Smooth muscle cell (in vitro differentiated cells): ENCODE data around the gene DYNLRB1. TPM values are rescaled to one million over a fixed set of nuclear protein-coding genes. Genes with fewer than 3 reads are reported as not detected.

Source experiments
- DNase-seq: peaks from one replicate; lab custom pipeline; 2025; ENCODE audit not compliant: unreplicated experiment; lab: John Stamatoyannopoulos, UW
- H2AFZ ChIP-seq: fragments of 200-600 bp; sonication (generic); 2 replicates; pipeline ENCODE4 v1.6.0; 2016; ENCODE audit warnings: antibody characterized with exemption, low read depth, mild to moderate bottlenecking
- H3F3A ChIP-seq: fragments of 200-600 bp; sonication (generic); 2 replicates; pipeline ENCODE4 v1.6.0; 2017; ENCODE audit warnings: antibody characterized with exemption, low read depth
- H3K27ac ChIP-seq: fragments of 200-600 bp; sonication (generic); 2 replicates; pipeline ENCODE4 v1.5.1; 2016; ENCODE audit warnings: low read depth, mild to moderate bottlenecking
- H3K27me3 ChIP-seq: fragments of 200-600 bp; sonication (generic); 2 replicates; pipeline ENCODE4 v1.6.1; 2016; ENCODE audit warnings: low read depth, mild to moderate bottlenecking
- H3K36me3 ChIP-seq: fragments of 200-600 bp; sonication (generic); 2 replicates; pipeline ENCODE4 v1.5.1; 2016; ENCODE audit warnings: low read depth
- H3K4me1 ChIP-seq: fragments of 200-600 bp; sonication (generic); 2 replicates; pipeline ENCODE4 v1.5.1; 2016; ENCODE audit warnings: low read depth
- H3K4me2 ChIP-seq: fragments of 200-600 bp; sonication (generic); 2 replicates; pipeline ENCODE4 v1.6.0; 2016; ENCODE audit warnings: mild to moderate bottlenecking
- H3K4me3 ChIP-seq: fragments of 200-600 bp; sonication (generic); 2 replicates; pipeline ENCODE4 v1.5.1; 2016; ENCODE audit warnings: mild to moderate bottlenecking
- H3K79me2 ChIP-seq: fragments of 200-600 bp; sonication (generic); 2 replicates; pipeline ENCODE4 v1.6.0; 2016; ENCODE audit warnings: low read depth, mild to moderate bottlenecking
- H3K9ac ChIP-seq: fragments of 200-600 bp; sonication (generic); 2 replicates; pipeline ENCODE4 v1.6.0; 2016; ENCODE audit warnings: low read depth
- H3K9me3 ChIP-seq: fragments of 200-600 bp; sonication (generic); replicated peaks from 2 replicates; pipeline ENCODE4 v1.5.1; 2016; ENCODE audit warnings: low read depth
- H4K20me1 ChIP-seq: fragments of 200-600 bp; sonication (generic); 2 replicates; pipeline ENCODE4 v1.6.0; 2016; ENCODE audit warnings: low read depth
- CTCF ChIP-seq: fragments of 200-600 bp; sonication (generic); IDR thresholded peaks from 2 replicates; pipeline ENCODE4 v1.5.1; 2017; ENCODE audit warnings: borderline replicate concordance, mild to moderate bottlenecking, antibody characterized with exemption; ENCODE audit not compliant: insufficient read depth, poor library complexity, severe bottlenecking
- WGBS: methylation state at CpG from one replicate; pipeline ENCODE4 v1.1.7; 2016; ENCODE audit warnings: low lambda C conversion rate; 5-methylcytosine and 5-hydroxymethylcytosine counted together
- polyA plus RNA-seq: library from polyadenylated mRNA; unstranded; fragments of >200 nt; fragmentation: Nextera tagmentation; extraction: Ambion mirVana; gene quantifications from 2 replicates; pipeline ENCODE4 v1.2.1, GENCODE V29; 2016
- total RNA-seq: library from RNA; depleted of rRNA; stranded (reverse); fragments of >200 nt; gene quantifications from 2 replicates; pipeline ENCODE4 v1.2.3, GENCODE V29; 2014

DYNLRB1 gene
- total and polyA plus RNA-seq, 2 experiments from 2014 or later: 202 to 224 TPM

- Histone ChIP-seq H2AFZ (no peak overlapping the region), H3K4me1 (no peaks in the 10 kb centered on the region), H3F3A (no peaks in the 10 kb centered on the region), H3K9me3 (no peaks in the 10 kb centered on the region), H3K36me3 (no peaks in the 10 kb centered on the region), H3K4me3 (no peak overlapping the region), H3K27ac (no peak overlapping the region), H3K9ac (no peak overlapping the region), H3K27me3 (no peaks in the 10 kb centered on the region), H4K20me1 (peaks cover 89% of the 10 kb centered on the region), H3K4me2 (no peak overlapping the region), H3K79me2 (peaks cover 21% of the 10 kb centered on the region)
- no peak for DNase-seq
- 95% methylated on average over 7 of the region's 7 CpGs for WGBS
- TF ChIP-seq CTCF: no peak
These were observed 16.5 kb downstream of the DYNLRB1 start for GRCh38 chr20:34532756-34533155.

- TF ChIP-seq CTCF: no peak
- WGBS: 98% methylated on average over 15 of the region's 15 CpGs
- H3K27ac ChIP-seq: no peak overlapping the region
These were observed 18.4 kb downstream of the DYNLRB1 start for GRCh38 chr20:34534391-34535165.

GRCh38 chr20:34535301-34535840, 19.1 kb downstream of the DYNLRB1 start:
- H3K27ac ChIP-seq: no peak overlapping the region
- H3K27me3 ChIP-seq: no peaks in the 10 kb centered on the region
- H3K79me2 ChIP-seq: peaks cover 14% of the 10 kb centered on the region
- no peaks in the 10 kb centered on the region for H3K4me1 ChIP-seq
- no peak for DNase-seq
- no peak overlapping the region for H2AFZ ChIP-seq
- H3K9me3 ChIP-seq: no peaks in the 10 kb centered on the region
- H3F3A ChIP-seq: no peaks in the 10 kb centered on the region
- no peak overlapping the region for H3K4me3 ChIP-seq
- 99% methylated on average over 15 of the region's 15 CpGs for WGBS
- H3K36me3 ChIP-seq: peaks cover 3% of the 10 kb centered on the region
- no peak overlapping the region for H3K9ac ChIP-seq
- no peak for TF ChIP-seq CTCF
- H4K20me1 ChIP-seq: peaks cover 86% of the 10 kb centered on the region
- no peak overlapping the region for H3K4me2 ChIP-seq

More at GRCh38 chr20:34534391-34535165, 18.4 kb downstream of the DYNLRB1 start:
- H3K9ac ChIP-seq: no peak overlapping the region
- no peak overlapping the region for H3K4me3 ChIP-seq
- H3K79me2 ChIP-seq: peaks cover 21% of the 10 kb centered on the region
- H3K4me2 ChIP-seq: no peak overlapping the region
- no peaks in the 10 kb centered on the region for H3K4me1 ChIP-seq
- H3K9me3 ChIP-seq: no peaks in the 10 kb centered on the region
- H3K27me3 ChIP-seq: no peaks in the 10 kb centered on the region
- H3K36me3 ChIP-seq: peaks cover 3% of the 10 kb centered on the region
- no peak overlapping the region for H2AFZ ChIP-seq
- H3F3A ChIP-seq: no peaks in the 10 kb centered on the region
- DNase-seq: no peak
- peaks cover 91% of the 10 kb centered on the region for H4K20me1 ChIP-seq

GRCh38 chr20:34535857-34536256, 19.6 kb downstream of the DYNLRB1 start:
- no peak overlapping the region for H2AFZ ChIP-seq

More at GRCh38 chr20:34535857-34536256, 19.6 kb downstream of the DYNLRB1 start:
- DNase-seq: no peak
- H3K27me3 ChIP-seq: no peaks in the 10 kb centered on the region
- no peak for TF ChIP-seq CTCF
- H3K9ac ChIP-seq: no peak overlapping the region
- no peaks in the 10 kb centered on the region for H3K9me3 ChIP-seq
- WGBS: 96% methylated on average over 2 of the region's 2 CpGs
- peaks cover 12% of the 10 kb centered on the region for H3K79me2 ChIP-seq
- H3K4me1 ChIP-seq: no peaks in the 10 kb centered on the region
- no peak overlapping the region for H3K27ac ChIP-seq
- peaks cover 81% of the 10 kb centered on the region for H4K20me1 ChIP-seq
- H3K36me3 ChIP-seq: peaks cover 3% of the 10 kb centered on the region
- H3K4me2 ChIP-seq: no peak overlapping the region
- no peak overlapping the region for H3K4me3 ChIP-seq
- H3F3A ChIP-seq: no peaks in the 10 kb centered on the region
